ENCODE measurements around the gene CPZ.
A peak's percentile ranks its signal among the peaks of the same experiment; 100 is the strongest.

Gene CPZ

DNA sequence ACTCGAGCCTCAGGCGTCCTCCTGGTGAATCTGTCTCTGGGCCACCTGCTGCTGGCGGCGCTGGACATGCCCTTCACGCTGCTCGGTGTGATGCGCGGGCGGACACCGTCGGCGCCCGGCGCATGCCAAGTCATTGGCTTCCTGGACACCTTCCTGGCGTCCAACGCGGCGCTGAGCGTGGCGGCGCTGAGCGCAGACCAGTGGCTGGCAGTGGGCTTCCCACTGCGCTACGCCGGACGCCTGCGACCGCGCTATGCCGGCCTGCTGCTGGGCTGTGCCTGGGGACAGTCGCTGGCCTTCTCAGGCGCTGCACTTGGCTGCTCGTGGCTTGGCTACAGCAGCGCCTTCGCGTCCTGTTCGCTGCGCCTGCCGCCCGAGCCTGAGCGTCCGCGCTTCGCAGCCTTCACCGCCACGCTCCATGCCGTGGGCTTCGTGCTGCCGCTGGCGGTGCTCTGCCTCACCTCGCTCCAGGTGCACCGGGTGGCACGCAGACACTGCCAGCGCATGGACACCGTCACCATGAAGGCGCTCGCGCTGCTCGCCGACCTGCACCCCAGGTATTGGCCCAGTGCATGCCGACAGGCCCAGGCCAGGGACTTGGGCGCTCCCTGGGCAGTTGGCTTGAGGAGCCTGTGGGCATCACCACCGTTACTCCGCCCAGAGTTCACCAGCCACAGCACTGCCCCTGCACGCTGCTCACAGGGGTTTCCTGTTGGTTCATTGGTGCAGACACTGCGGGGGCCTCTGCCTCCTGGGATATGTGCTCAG is 11.3 kb upstream of the CPZ start:
- no peak for DNase-seq

DNA sequence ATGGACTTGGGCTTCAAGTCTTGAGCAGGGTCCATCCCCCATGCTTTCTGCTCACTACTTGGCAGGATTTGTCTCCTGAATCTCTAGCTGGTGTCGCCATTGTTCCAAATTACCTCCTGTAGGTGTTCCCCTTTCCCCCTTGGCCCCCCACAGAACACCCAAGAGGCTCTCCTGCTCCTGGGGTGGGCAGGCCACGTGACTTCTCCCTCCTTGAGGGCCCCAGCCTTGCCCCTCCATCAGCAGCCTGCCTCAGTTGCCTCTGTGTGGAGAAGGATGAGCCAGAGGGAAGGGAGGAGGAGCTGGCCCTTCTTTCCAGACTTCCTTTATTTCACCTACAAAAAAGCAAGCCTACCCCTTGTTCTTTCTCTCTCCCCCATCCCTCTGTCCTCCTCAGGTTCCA is 10.5 kb upstream of the CPZ start:
- no peak for DNase-seq

DNA sequence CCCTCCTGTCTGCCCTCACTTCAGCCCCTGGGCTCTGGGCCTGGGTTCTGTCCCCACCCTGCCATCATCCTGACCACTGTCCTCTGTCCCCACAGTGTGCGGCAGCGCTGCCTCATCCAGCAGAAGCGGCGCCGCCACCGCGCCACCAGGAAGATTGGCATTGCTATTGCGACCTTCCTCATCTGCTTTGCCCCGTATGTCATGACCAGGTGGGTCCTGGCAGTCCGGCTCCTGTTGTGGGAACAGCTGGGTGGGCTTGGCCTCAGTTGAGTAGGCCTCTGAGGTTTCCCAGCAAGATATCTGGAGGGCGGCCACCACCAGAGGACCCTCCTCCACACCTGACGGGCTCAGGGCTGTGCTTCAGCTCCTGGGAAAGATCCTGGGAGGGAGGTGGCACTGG is 10.1 kb upstream of the CPZ start:
- DNase-seq: no peak

DNA sequence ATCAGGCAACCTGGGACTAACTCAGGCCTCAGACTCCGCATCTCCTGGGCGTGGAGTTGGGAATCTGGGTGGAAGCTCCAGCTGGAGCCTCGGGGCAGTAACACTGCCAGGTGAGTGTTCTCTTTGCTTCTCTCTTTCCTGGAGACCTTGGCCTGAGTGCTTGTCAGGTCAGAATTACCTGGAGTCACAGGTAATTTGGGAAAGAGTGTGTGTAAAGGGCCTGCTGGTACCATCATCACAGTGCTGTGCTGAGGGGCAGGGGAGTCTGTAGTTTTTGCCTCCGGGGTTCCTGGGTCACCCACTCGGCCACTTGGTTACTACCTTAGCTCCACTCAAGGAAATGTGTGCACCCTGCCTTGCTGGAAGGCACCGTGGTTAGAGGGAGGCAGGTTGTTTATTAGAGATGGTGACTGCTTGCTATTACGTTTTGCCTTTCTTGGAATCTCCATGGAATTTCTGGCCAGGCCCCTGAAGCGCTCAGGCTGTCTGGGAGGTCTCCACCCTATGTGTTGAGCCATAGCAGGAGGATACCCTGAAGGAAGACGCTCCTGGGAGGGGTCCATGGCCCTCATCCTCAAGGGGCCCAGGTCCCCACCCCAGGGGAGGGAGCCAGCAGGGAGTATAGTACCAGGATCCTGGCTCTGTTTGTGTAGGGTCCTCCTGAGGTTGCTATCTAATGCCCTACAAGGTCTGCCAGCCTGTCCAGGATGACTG is 9.5 kb upstream of the CPZ start:
- DNase-seq: no peak

DNA sequence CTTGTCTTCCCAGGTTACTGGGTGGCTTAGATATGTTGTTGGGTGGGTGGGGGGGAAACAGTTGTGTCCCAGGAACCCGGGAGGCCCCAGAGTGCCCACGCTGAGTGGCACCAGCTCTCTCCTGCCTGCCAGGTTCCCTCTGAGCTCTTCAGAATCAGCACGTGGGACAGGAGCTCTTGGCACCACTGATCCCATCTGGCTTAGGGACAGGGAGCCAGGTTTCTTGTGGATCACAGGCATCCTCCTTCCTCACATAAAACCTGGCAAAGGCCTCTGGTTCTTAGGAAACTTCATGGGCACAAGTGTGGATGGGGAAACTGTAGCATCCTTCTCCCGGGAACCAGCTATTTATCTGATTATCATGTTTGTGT is 8.9 kb upstream of the CPZ start:
- no peak for DNase-seq

DNA sequence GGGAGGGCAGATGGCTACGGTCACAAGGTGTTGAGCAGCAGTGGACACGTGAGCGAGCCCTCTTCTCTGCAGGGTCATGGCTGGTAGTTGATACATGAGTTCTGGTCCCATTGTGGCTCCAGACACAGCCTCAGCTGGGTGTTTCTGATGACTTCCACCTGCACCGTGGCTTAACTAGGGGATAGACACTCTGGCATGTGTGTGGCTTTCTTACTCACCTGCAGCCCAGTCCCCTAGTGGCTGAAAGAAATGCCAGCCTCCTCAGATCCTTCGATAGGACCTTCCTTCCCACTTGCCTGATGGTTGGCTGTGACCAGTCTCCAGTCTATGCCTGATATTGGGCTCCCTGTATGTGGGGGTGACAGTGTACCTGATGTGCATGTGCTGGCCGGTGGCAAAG is 7.4 kb upstream of the CPZ start:
- no peak for DNase-seq

DNA sequence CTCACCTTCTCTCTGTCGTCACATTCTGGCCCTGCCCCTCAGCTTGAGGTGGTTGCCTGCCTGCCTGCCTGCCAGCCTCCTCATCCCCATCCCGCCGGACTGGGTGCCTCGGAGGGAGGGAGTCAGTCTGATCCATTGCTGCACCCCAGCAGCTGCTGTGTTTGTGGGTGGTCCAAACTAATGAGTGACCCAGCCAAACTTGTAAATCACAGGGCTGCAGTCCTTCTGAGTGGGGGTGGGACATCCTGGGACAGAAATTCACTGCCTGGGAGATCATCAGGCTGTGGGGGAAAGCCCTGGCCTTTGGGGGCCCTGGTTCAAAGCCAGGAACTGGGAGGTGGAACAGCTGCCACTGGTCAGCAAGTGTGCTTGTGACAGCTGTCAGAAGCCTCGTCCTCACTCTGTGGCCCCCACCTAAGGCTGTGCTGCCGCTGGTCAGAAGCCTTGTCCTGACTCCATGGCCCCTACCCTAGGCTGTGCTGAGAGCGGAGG is 6.8 kb upstream of the CPZ start:
- no peak for DNase-seq

DNA sequence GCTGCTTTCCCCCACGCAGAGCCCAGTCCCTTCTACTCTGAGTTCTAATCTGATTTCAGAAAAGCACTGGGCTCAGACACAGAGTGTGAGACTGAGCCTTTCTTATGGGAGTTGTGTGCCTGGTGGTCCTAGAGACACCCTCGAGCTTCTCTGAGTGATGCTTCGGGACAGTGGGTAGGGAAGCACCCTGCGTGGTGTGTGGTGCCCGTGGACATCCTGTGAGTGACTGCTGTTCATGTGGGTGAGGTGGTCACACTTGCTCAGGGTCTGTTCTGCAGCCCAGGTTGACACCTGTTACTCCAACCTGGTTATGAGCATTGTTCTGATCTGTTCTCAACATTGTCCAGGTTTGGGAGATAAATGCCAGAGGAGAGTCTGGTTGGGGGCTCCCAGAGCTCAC is 6.3 kb upstream of the CPZ start:
- DNase-seq: no peak

DNA sequence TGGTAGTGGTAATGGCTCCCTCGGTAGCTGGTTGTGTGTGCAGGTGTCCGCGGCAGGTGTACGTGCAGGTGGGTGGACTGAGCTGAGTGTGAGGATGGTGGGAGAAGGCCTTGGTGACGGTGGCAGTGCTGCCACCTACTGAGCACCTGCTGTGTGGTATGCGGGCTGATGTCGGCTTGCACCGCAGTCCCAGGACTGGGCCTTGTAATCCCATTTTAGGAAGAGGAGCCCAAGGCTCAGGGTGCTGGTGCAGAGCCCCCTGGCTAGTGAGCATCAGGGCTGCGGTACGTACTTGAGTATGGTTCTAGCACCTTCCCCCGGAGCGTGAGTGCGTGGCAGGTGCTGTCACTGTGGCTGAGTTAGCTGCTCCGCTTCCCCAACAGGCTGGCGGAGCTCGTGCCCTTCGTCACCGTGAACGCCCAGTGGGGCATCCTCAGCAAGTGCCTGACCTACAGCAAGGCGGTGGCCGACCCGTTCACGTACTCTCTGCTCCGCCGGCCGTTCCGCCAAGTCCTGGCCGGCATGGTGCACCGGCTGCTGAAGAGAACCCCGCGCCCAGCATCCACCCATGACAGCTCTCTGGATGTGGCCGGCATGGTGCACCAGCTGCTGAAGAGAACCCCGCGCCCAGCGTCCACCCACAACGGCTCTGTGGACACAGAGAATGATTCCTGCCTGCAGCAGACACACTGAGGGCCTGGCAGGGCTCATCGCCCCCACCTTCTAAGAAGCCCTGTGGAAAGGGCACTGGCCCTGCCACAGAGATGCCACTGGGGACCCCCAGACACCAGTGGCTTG is 5.7 kb upstream of the CPZ start:
- DNase-seq: no peak

DNA sequence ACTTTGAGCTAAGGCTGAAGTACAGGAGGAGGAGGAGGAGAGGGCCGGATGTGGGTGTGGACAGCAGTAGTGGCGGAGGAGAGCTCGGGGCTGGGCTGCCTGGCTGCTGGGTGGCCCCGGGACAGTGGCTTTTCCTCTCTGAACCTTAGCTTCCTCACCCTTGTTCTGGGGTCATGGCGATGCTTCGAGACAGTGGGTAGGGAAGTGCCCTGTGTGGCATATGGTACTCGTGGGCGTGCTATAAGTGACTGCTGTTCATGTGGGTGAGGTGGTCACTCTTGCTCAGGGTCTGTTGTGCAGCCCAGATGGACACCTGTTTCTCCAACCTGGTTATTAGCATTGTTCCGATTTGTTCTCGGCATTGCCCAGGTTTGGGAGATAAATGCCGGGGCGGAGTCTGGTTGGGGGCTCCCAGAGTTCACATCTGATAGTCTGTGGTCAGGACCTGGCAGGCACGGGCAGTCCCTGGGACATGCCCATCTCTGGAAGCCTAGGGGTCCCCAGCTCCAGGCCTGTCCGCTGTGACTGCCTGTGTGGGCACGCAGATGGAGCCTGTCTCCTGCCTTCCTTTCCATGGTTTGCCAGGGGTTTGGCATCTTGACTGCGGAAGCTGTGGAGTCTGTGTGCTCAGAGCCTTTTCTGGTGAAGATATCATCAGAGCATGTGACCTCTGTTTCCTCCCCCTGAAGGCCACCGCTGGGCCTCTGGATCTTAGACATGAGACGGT is 4.9 kb upstream of the CPZ start:
- DNase-seq: no peak

DNA sequence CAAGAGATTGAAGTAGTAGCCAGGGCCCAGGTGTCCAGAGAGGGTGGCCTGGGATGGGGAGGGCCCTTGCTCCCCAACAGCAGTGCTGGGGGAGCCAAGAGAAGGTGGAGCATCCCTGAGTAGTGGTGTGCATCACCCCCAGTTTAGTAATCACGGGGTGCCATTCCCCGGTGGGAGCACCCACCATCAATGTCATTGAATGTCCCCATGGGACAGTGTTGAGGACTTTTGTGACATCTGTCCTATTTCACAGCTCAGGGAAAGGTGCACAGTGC is 4.4 kb upstream of the CPZ start:
- DNase-seq: no peak

DNA sequence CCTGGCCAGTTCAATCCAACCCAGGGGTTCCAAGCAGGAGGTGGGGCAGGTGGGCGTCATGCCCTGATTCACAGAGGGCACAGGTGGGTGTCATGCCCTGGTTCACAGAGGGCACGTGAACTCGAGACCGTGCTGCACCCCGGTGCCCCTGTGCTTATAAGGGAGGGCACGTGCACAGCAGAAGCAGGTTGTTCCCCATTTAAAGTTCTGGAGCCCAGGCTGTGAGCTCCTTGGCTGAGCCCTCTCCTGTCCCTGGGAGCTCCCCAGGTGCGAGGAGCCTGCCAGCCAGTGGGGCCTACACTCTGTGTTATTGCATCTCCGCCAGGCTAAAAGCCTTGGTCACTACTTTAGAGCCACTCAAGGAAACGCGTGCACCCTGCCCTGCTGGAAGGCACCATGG is 3.2 kb upstream of the CPZ start:
- no peak for DNase-seq

DNA sequence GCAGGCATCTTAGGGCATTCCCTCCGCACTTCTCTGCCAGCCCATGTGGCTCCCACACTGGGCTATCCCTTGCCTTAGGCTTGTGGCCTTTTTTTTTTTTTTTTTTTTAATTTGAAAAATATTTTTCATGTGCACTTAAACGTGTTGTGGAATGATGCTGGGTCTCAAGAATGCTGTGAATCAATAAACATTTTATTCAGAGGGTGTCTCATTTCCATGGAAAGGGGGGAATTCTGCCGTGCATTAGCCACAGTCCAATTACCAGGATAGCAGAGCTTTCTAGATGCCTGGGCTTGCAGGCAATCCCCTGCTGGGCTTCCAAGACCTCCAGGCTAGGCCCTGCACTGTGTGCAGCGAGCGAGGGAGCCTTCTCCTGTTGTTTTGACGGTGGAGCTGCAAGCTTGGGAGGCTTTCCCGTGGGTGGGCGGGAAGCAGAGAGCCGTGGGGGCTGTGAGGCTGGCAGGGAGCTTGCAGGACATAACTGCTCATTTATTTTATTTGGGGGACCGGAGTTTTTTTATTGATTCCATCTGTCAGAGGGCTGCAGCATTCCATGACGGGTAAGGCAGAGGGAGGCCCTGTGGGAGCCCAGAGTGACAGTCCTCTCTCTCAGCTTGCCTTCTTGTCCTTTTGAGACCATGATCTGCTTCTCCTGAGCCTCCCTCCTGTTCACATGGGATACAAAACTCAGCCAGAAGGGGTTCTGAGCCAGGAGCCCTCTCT is 2.6 kb upstream of the CPZ start:
- no peak for DNase-seq

DNA sequence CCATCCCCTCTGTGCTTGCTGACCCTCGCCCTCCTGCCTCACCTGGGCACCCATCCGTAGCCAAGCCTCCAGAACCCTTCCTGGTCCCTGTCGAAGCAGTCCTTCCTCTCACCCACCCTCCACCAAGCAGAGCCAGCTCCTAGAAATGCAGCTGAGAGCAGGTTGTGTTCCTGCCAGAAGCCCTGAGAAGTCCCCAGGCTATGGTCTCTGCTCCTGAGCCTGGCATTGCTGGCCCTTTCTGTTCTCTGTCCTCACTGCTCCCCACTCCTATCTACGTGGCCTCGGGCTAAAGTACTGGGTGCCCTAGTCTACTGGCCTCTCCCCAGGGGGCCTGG is 2.1 kb upstream of the CPZ start:
- no peak for DNase-seq

DNA sequence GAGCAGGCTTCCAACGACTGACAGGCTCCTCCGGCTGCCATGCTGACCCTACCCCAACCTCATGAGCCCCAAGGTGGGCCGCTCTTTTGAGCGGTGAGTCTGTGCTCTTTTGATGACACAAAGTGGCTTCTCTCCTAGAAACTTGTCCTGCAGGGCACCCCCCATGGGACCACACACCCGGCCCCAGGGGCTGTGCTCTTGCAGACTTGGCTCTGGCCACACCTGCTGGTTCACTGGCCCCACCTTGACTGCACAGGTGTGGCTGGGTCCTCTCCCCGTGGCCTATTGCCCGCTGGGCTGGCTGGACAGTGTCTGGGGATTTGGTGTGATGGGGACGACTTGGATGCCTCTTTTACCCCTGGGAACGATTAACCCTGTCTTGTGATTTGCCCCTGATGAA is 1.5 kb upstream of the CPZ start:
- DNase-seq: no peak

DNA sequence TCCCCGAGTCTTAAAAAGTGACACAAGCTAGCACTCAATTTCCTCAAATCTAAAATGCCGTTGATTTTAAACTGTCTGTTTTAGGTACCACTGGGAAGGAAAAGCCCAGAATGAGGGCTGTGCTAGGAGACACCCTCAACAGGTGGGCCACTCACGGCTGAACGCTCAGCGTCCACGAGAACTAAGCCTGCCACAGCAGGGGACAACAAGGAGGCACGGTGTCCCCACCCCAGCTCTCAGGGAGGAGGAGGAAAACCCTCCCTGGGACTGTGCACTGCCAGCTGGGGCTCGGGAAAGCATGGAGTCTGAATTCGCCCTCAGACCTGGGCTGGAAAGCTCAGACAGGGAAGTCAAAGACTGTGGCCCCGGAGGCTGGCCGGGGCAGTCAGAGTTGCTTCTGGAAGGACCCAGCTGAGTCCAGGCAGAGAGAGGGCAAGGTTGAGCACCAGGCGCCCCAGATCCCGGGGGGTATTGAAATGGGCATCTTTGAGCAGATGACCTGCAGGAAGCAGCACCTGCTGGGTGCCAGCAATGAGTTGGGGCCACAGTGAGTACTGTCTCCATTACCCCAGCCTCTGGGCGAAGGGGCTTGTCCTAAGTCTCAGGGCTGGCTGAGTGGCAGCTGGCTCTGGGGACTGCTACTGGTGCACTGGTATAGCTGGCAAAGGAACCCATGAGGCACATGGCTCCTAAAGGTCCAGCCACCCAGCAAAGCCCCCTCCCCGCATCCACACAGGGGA is 769 bp upstream of the CPZ start:
- DNase-seq: no peak

DNA sequence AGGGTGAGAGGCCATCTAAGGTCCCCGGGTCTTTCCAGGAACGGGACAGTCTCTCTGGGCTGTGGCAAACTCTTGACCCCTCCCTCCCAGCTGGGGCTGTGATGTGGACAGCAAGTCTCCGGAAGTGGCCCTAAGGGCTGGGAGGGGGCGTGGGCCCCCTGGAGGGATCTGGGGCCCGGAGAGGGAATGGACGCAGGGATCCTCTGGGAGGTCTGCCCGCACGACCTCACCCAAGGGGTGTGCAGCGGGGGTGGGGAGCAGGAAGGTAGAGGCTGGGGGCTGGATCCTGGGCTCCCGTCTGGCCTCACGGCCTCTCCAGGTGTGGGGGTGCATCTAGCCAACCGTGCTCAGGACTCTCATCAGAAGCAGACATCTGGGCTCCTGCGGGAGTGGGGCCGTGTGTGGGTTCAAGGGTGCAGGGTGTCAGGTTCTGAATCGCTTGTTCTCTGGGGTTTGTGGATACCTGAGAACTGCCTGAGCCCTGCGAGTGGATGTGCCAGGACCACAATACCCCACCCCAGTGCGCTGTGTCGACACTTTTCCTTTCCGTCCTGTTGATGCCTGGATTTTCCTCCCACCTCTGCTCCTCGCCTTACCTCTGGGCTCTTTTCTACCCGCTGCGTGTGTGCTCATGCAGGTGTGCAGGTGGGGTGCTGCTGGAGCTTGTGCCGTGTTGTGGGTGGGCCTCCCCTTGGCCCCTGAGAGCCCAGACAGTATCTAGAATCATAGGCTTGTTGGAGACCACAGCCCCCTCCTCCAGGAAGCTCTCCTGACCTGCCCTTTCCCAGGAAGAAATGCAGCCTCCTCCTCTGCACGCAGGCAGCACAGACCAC is 915 bp downstream of the CPZ start:
- no peak for DNase-seq

DNA sequence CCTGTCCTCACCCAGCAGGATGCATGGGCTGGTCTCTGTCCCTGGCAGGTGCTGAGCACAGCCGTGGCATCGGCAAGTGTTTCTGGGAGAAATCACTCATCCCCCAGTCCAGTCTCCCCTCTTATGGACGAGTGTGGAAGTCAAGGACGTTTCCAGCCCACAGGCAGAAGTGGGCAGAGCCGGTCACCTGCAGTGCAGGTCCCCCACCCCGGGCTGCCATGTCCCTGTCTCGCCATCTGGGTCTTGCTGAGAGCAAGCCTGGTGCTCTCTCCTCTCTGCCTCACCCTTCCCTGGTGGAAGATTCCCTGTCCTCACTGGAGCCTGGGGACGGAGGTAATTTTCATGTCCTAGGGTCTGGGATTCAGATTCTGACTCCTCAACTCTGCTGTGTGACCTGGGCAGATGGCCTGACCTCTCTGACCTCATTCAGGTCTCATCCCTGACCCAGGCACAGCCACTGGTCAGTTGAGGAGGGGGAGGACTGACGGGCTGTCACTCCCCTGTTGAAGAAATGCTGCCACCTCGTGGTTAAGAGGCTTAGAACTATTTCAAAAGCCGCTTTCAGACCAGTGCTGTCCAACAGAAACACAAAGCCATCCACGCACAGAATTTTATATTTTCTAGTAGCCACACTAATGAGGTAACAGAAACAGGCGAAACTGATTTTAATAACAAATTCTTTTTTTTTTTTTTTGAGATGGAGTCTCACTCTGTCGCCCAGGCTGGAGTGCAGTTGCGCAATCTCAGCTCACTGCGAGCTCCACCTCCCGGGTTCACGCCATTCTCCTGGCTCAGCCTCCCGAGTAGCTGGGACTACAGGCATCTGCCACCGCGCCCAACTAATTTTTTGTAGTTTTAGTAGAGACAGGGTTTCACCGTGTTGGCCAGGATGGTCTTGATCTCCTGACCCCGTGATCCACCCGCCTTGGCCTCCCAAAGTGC is 1.8 kb downstream of the CPZ start:
- peak; percentile 50 to 59 for DNase-seq

DNA sequence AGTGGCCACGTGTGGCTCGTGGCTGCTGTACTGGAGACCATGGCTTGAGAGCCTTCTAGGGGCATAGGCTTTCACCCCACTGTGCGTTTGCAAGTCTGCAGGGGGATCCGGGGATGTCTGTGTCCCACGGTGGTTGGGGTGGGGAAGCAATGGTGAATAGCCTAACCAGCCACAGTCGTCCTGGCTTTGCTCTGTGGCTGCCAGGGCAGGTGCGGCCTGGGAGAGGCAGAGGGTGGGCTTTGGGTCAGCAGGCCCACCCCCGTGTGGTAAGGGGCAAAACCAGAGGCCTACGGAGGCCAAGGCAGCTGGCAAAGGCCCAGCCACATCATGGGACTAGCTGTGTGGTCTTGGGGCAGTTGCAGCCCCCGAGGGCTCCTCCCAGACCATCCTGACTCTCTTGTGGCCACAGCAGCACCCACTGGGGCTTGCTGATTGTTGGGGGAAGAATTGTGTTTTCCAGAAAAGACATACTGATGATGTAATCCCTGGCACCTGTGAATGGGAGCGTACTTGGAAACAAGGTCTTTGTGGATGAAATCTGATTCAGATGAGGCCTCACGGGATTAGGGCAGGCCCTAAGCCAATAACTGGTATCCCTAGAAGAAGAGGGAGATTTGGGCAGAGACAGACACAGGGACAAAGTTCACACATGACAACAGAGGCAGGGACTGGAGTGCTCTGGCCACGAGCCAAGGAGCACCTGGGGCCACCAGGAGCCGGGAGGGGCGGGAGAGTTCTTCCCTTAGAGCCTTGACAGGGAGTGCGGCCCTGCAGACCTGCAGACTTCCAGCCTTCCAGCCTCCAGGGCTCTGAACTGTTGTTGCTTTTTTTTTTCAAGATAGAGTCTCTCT is 2.9 kb downstream of the CPZ start:
- DNase-seq: no peak
